K562 (cell line): ENCODE measurements around the gene KIAA1958. TPM values are rescaled to one million over a fixed set of nuclear protein-coding genes. Genes with fewer than 3 reads are reported as not detected.
A peak's percentile ranks its signal among the peaks of the same experiment; 100 is the strongest.
"Not testable (repeated sequence)": the region's sequence is repeated elsewhere in the genome, so short reads cannot be mapped to it uniquely, and the experiment has no call there.

Experiments used
- ATAC-seq: fragments of 200-7000 bp; cut with Tn5 transposase; 3 replicates; pipeline ENCODE4 v1.9.1; 2020; ENCODE audit warnings: moderate library complexity
- BruUV-seq: library from RNA; stranded (reverse); fragments of 400-500 nt; replicated peaks from 2 replicates; lab custom pipeline; 2021; lab: Mats Ljungman, UMichigan
- CTCF ChIA-PET: fragments of 300-600 bp; formaldehyde crosslinking; extraction: SDS; loops from one replicate; lab custom pipeline; 2021; ENCODE audit warnings: low intra/inter-chr PET ratio; lab: Yijun Ruan, JAX
- POLR2A ChIA-PET: fragments of 300-600, 350-650 bp; sonication (Branson Sonifier 250); formaldehyde crosslinking; extraction: SDS; loops from one replicate; lab custom pipeline; 2021; ENCODE audit warnings: antibody characterized with exemption, inconsistent platforms; lab: Yijun Ruan, JAX
- DNase-seq, 4 experiments: peaks; one replicate each; pipeline versions ENCODE4 v3.0.0 to v3.0.0-alpha.2; 2011 to 2018; ENCODE audit warnings: low spot score in 3 of 4, mixed read lengths in 3 of 4; ENCODE audit errors: extremely low read depth in 1 of 4
- FAIRE-seq: peaks from 2 replicates; lab custom pipeline; 2011; peaks lifted over from hg19 to GRCh38; lab: Jason Lieb, UNC
- H2AFZ ChIP-seq: 2 replicates; pipeline ENCODE4 v1.6.0; 2011; ENCODE audit warnings: low read depth, low read length, control low read depth, inconsistent platforms
- H3K27ac ChIP-seq: fragments of 200-600 bp; 3 replicates; pipeline ENCODE4 v1.8.0; 2011; ENCODE audit warnings: low read depth, mild to moderate bottlenecking, control low read depth, inconsistent platforms, low read length, moderate library complexity, mixed read lengths; ENCODE audit errors: extremely low read depth
- H3K27me3 ChIP-seq, 2 experiments: fragments of 300-600 bp in 1 of 2; 2 replicates in 1 of 2; 3 replicates in 1 of 2; pipeline versions ENCODE4 v1.6.0 to v1.8.0; 2011; ENCODE audit warnings: inconsistent platforms in 2 of 2, low read length in 2 of 2, mild to moderate bottlenecking in 1 of 2, mixed read lengths in 1 of 2, moderate library complexity in 1 of 2; ENCODE audit not compliant: control insufficient read depth in 2 of 2, insufficient read depth in 2 of 2
- H3K36me3 ChIP-seq: fragments of 300-600 bp; 3 replicates; pipeline ENCODE4 v1.8.0; 2011; ENCODE audit warnings: mild to moderate bottlenecking, low read length, inconsistent platforms; ENCODE audit not compliant: control insufficient read depth, insufficient read depth
- H3K4me1 ChIP-seq, 2 experiments: fragments of 200-600 bp in 1 of 2; replicated peaks in 1 of 2; 2 replicates in 1 of 2; 3 replicates in 1 of 2; pipeline versions ENCODE4 v1.5.1 to v1.8.0; 2011; ENCODE audit warnings: inconsistent platforms in 2 of 2, low read length in 2 of 2, mild to moderate bottlenecking in 1 of 2, mixed read lengths in 1 of 2, moderate library complexity in 1 of 2; ENCODE audit not compliant: control insufficient read depth in 2 of 2, insufficient read depth in 2 of 2
- H3K4me2 ChIP-seq: 2 replicates; pipeline ENCODE4 v1.6.1; 2011; ENCODE audit warnings: low read length, control low read depth, inconsistent platforms, mixed read lengths; ENCODE audit not compliant: insufficient read depth
- H3K4me3 ChIP-seq: fragments of 200-600 bp; sonication (generic), shearing (Covaris generic); 2 replicates; pipeline ENCODE4 v1.5.1; 2016; ENCODE audit warnings: control low read depth, inconsistent platforms
- H3K79me2 ChIP-seq: fragments of 200-600 bp; 3 replicates; pipeline ENCODE4 v1.8.0; 2011; ENCODE audit warnings: low read length, inconsistent platforms; ENCODE audit not compliant: control insufficient read depth, insufficient read depth
- H3K9ac ChIP-seq, 2 experiments: 2 replicates each; pipeline versions ENCODE4 v1.6.0 to v1.6.1; 2011; ENCODE audit warnings: low read depth in 2 of 2, low read length in 2 of 2, control low read depth in 1 of 2, inconsistent platforms in 1 of 2, mild to moderate bottlenecking in 1 of 2, mixed read lengths in 1 of 2; ENCODE audit not compliant: insufficient read depth in 1 of 2
- H3K9me1 ChIP-seq: one replicate; pipeline ENCODE4 v1.6.0; 2011; ENCODE audit warnings: inconsistent platforms, mild to moderate bottlenecking, low read length, moderate library complexity; ENCODE audit not compliant: control insufficient read depth, insufficient read depth
- H3K9me3 ChIP-seq: replicated peaks from 2 replicates; pipeline ENCODE4 v1.5.1; 2011; ENCODE audit warnings: low read depth, low read length, inconsistent platforms; ENCODE audit not compliant: control insufficient read depth, insufficient read depth
- H4K20me1 ChIP-seq: replicated peaks from 2 replicates; pipeline ENCODE4 v1.6.1; 2011; ENCODE audit warnings: low read length, inconsistent platforms, mixed read lengths; ENCODE audit not compliant: control insufficient read depth, insufficient read depth
- ADNP ChIP-seq: fragments of 200-800 bp; sonication (Bioruptor generic); IDR thresholded peaks from 2 replicates; pipeline ENCODE4 v1.6.1; 2016; ENCODE audit warnings: missing genetic modification characterization, missing compliant biosample characterization
- BCOR ChIP-seq: fragments of 450-650 bp; IDR thresholded peaks from 2 replicates; pipeline ENCODE4 v1.6.1; 2016
- CBX3 ChIP-seq, 2 experiments: IDR thresholded peaks; 1 replicate in 1 of 2; 2 replicates in 1 of 2; pipeline ENCODE4 v1.6.1; 2012; ENCODE audit warnings: inconsistent platforms in 2 of 2, low read length in 2 of 2, borderline replicate concordance in 1 of 2, control low read depth in 1 of 2
- KDM1A ChIP-seq, 2 experiments: fragments of 450-650 bp; IDR thresholded peaks; 2 replicates each; pipeline ENCODE4 v1.6.1; 2016; ENCODE audit warnings: mild to moderate bottlenecking in 2 of 2
- POLR2AphosphoS2 ChIP-seq: IDR thresholded peaks from 2 replicates; pipeline ENCODE4 v1.6.1; 2012; ENCODE audit warnings: low read length, improper control_type of control experiment
- RBM25 ChIP-seq: fragments of 200-400 bp; formaldehyde crosslinking; IDR thresholded peaks from 2 replicates; pipeline ENCODE4 v1.6.1; 2018; ENCODE audit warnings: low read length, low read depth, moderate library complexity; ENCODE audit not compliant: severe bottlenecking
- SAFB2 ChIP-seq: fragments of 200-400 bp; formaldehyde crosslinking; IDR thresholded peaks from 2 replicates; pipeline ENCODE4 v1.6.1; 2018; ENCODE audit warnings: borderline replicate concordance, low read length, low read depth, moderate library complexity; ENCODE audit not compliant: severe bottlenecking
- ZNF146 ChIP-seq: IDR thresholded peaks from one replicate; pipeline ENCODE4 v1.6.1; 2018; ENCODE audit warnings: missing compliant biosample characterization; ENCODE audit not compliant: unreplicated experiment
- WGBS: fragments of 100-300 bp; shearing (Covaris generic); methylation state at CpG from one replicate; pipeline ENCODE4 v1.1.6; 2016; ENCODE audit warnings: low coverage, mixed read lengths; ENCODE audit not compliant: insufficient coverage; ENCODE audit errors: missing lambda C conversion rate; 5-methylcytosine and 5-hydroxymethylcytosine counted together
- in situ Hi-C: fragments of 300-500 bp; cut with MboI; formaldehyde crosslinking; loops from 4 replicates; pipeline ENCODE4 v1.15.0; 2018; ENCODE audit warnings: inconsistent platforms, mixed read lengths
- intact Hi-C: fragments of 100-400 bp; cut with micrococcal nuclease; formaldehyde crosslinking; loops from 2 replicates; pipeline ENCODE4 v1.14.2; 2022
- polyA plus RNA-seq, 8 experiments: library from polyadenylated mRNA; depleted of rRNA in 4 of 8; stranded (reverse) in 5 of 8; unstranded in 3 of 8; fragments of >200 nt; fragmentation: Nextera tagmentation in 2 of 8; fragmentation: Illumina TruSeq in 1 of 8; extraction: Ambion mirVana in 2 of 8; extraction: Trizol in 1 of 8; gene quantifications; 2 replicates each; pipeline versions ENCODE4 v1.2.1 to v1.2.3, GENCODE V29; 2011 to 2014; ENCODE audit warnings: inconsistent platforms in 1 of 8, missing spikeins in 1 of 8
- total RNA-seq, 7 experiments: library from RNA; depleted of rRNA in 6 of 7; stranded (reverse); fragments of >200 nt in 6 of 7; fragmentation: Illumina TruSeq in 2 of 7; extraction: Trizol in 2 of 7; gene quantifications; 2 replicates each; pipeline versions ENCODE4 v1.2.1 to v1.2.3, GENCODE V29; 2011 to 2021; ENCODE audit warnings: low replicate concordance in 1 of 7

The KIAA1958 gene
- total and polyA plus RNA-seq, 9 of the 15 experiments (the other 6 are each of a cell fraction or from before 2014, with no cell fraction given), result 1.1 to 16.0 (median 10.1) TPM

GRCh38 chr9:112673221-112673620, 186.6 kb downstream of the KIAA1958 start:
- H3K9ac ChIP-seq, ATAC-seq, H3K4me2 ChIP-seq, H3K27ac ChIP-seq, H3K27me3 ChIP-seq, BruUV-seq, H4K20me1 ChIP-seq, H3K36me3 ChIP-seq, H2AFZ ChIP-seq, H3K9me1 ChIP-seq, in situ Hi-C loops, H3K79me2 ChIP-seq, H3K4me1 ChIP-seq, H3K9me3 ChIP-seq, H3K4me3 ChIP-seq, DNase-seq, CTCF ChIA-PET, FAIRE-seq: not testable (repeated sequence)
- peak; percentile 90 for TF ChIP-seq ZNF146 (CRISPR knock-in tag)
- intact Hi-C loops, result loop anchor here (10.0 kb wide), 1 partner anchor 232 kb away; no protein-coding TSS in a partner anchor
- POLR2A ChIA-PET, result interaction anchor here (0.6 kb wide), 1 partner anchor 389 kb away, joined by 3 read pairs; no protein-coding TSS in a partner anchor
- WGBS, result 13% methylated on average over 4 of the region's 4 CpGs

GRCh38 chr9:112677040-112677439, 190.4 kb downstream of the KIAA1958 start:
- in situ Hi-C loops, result no loop called here
- no peak for FAIRE-seq
- no TSS peak for BruUV-seq

More at GRCh38 chr9:112677040-112677439, 190.4 kb downstream of the KIAA1958 start:
- DNase-seq (no peak), ATAC-seq (no peak)
- intact Hi-C loops, result loop anchor here (10.0 kb wide), 1 partner anchor 228 kb away; no protein-coding TSS in a partner anchor
- Histone ChIP-seq H3K4me2 (no peak overlapping the region), H3K36me3 (no peaks in the 10 kb centered on the region), H3K4me3 (no peak overlapping the region), H3K79me2 (no peaks in the 10 kb centered on the region), H2AFZ (no peak overlapping the region), H3K27me3 (no peaks in the 10 kb centered on the region; a peak in 1 of 5 replicates), H3K9me1 (no peaks in the 10 kb centered on the region), H3K9me3 (peaks cover 4% of the 10 kb centered on the region; the same call in 1 of the 2 replicates), H3K4me1 (no peaks in the 10 kb centered on the region; a peak in 1 of 5 replicates), H4K20me1 (no peaks in the 10 kb centered on the region)
- CTCF ChIA-PET, result no interaction called here
- TF ChIP-seq KDM1A (IDR thresholded peaks at IDR 0.05), result 0 out of 4 replicates have a peak, but pooled peaks have one; percentile 31 to 40
- peak; percentile 47; the same call in 1 of the 2 replicates for TF ChIP-seq ADNP
- TF ChIP-seq BCOR, result peak; percentile 73
- TF ChIP-seq SAFB2, result no peak
- peak; percentile 94 for TF ChIP-seq ZNF146 (CRISPR knock-in tag)
- no peak for TF ChIP-seq POLR2AphosphoS2
- peak in 1 of 2 experiments; percentile 79; a peak in 2 of 3 replicates for TF ChIP-seq CBX3 (IDR thresholded peaks at IDR 0.05; ENCODE audit: borderline replicate concordance in 1 of 2, low read length in 2 of 2)
- TF ChIP-seq RBM25, result peak; percentile 67
- TF ChIP-seq, all 486 proteins: peak for 6
- POLR2A ChIA-PET, result no interaction called here
- Histone ChIP-seq H3K27ac (no peak overlapping the region), H3K9ac (no peak overlapping the region)
